ENCODE results near the gene HOXB5.
A peak's percentile ranks its signal among the peaks of the same experiment; 100 is the strongest.

Gene HOXB5

GRCh38 chr17:48605991-48606891 is 12.7 kb upstream of the HOXB5 start:
- Mint-ChIP-seq H3K36me3 (ENCODE audit: low read depth) (peaks cover 1% of the 10 kb centered on the region), H3K27ac (no peak overlapping the region), H3K4me1 (ENCODE audit: low read depth) (peaks cover 16% of the 10 kb centered on the region), H3K4me3 (no peak overlapping the region), H3K27me3 (ENCODE audit: low read depth) (peaks cover 82% of the 10 kb centered on the region), H3K9me3 (no peaks in the 10 kb centered on the region)
- DNase-seq (ENCODE audit: low spot score) = no peak

- DNase-seq (ENCODE audit: low spot score) = no peak
- no peaks in the 10 kb centered on the region for H3K9me3 Mint-ChIP-seq
- no peaks in the 10 kb centered on the region for H3K36me3 Mint-ChIP-seq (ENCODE audit: low read depth)
- H3K4me1 Mint-ChIP-seq (ENCODE audit: low read depth) = peaks cover 10% of the 10 kb centered on the region
- H3K27ac Mint-ChIP-seq = no peak overlapping the region
- peaks cover 83% of the 10 kb centered on the region for H3K27me3 Mint-ChIP-seq (ENCODE audit: low read depth)
- no peak overlapping the region for H3K4me3 Mint-ChIP-seq
Measured at GRCh38 chr17:48605409-48605919, 11.9 kb upstream of the HOXB5 start.

DNA sequence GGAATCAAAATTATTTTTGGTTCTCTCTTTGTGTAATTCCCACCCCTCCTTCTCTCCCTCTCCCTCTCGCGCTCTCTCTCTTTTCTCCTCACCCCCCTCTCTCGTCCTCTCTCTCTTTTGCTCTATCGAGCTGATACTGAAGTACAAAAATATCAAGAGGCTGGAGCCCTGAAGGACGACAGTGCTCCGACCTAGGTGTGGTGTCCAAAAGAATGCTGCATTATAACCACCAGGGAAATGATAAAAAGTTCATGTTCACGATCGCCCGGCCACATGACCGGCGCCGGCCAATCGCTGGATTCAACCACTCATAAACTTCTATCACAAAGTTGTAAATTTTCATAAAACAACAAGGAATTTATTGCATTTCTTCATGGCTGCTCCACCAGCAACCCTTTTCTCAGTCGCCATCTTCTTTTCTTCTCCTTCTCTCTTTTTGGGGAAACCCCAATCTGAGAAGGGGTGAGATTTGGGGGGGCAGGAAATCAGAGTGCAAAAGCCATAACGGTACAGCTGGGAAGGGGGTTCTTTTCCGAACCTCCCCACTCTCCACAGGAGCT is 11.3 kb upstream of the HOXB5 start, which contains the start of gene HOXB6:
HOXB6 (minus strand) TSS at position 217 of the 560 bp plus-strand sequence. CDS start 6,836 bp downstream, outside the sequence.
- Mint-ChIP-seq H3K27me3 (ENCODE audit: low read depth) (peaks cover 88% of the 10 kb centered on the region), H3K9me3 (no peaks in the 10 kb centered on the region), H3K36me3 (ENCODE audit: low read depth) (no peaks in the 10 kb centered on the region), H3K4me3 (no peak within 1 kb of the TSS), H3K4me1 (ENCODE audit: low read depth) (peaks cover 10% of the 10 kb centered on the region), H3K27ac (no peak within 1 kb of the TSS)
- no peak for DNase-seq (ENCODE audit: low spot score)

- Mint-ChIP-seq H3K36me3 (ENCODE audit: low read depth) (no peaks in the 10 kb centered on the region), H3K27me3 (ENCODE audit: low read depth) (peaks cover 88% of the 10 kb centered on the region), H3K4me1 (ENCODE audit: low read depth) (peaks cover 10% of the 10 kb centered on the region), H3K9me3 (no peaks in the 10 kb centered on the region), H3K27ac (no peak overlapping the region), H3K4me3 (no peak overlapping the region)
- DNase-seq (ENCODE audit: low spot score) = no peak
Measured at GRCh38 chr17:48603959-48604769, 10.6 kb upstream of the HOXB5 start.

GRCh38 chr17:48601539-48602425 is 8.2 kb upstream of the HOXB5 start:
- H3K27me3 Mint-ChIP-seq (ENCODE audit: low read depth) = peaks cover 91% of the 10 kb centered on the region
- no peak for DNase-seq (ENCODE audit: low spot score)
- peaks cover 28% of the 10 kb centered on the region for H3K4me1 Mint-ChIP-seq (ENCODE audit: low read depth)
- H3K4me3 Mint-ChIP-seq = no peak overlapping the region
- H3K36me3 Mint-ChIP-seq (ENCODE audit: low read depth) = no peaks in the 10 kb centered on the region
- no peak overlapping the region for H3K27ac Mint-ChIP-seq
- H3K9me3 Mint-ChIP-seq = no peaks in the 10 kb centered on the region

DNA sequence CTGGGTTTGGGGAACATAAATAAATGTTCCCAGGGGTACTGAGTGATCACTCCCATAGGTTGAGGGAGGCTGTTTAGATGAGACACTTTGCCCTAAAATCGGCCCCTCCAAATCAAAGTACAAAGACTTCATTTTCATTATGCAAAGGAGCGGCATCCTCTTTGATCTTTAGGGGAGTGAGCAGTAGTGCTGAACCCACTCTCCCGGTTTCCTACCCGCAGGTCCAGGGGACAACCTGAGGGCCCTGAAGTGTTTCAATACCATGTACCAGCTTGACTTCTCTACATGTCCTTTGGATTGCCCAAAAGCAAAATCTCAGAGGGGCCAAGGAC is 7.6 kb upstream of the HOXB5 start:
- Mint-ChIP-seq H3K27ac (no peak overlapping the region), H3K4me3 (no peak overlapping the region), H3K27me3 (ENCODE audit: low read depth) (peaks cover 92% of the 10 kb centered on the region), H3K36me3 (ENCODE audit: low read depth) (peaks cover 2% of the 10 kb centered on the region), H3K4me1 (ENCODE audit: low read depth) (peaks cover 34% of the 10 kb centered on the region), H3K9me3 (no peaks in the 10 kb centered on the region)
- no peak for DNase-seq (ENCODE audit: low spot score)

GRCh38 chr17:48600244-48601098 is 6.9 kb upstream of the HOXB5 start:
- DNase-seq (ENCODE audit: low spot score) = no peak
- Mint-ChIP-seq H3K9me3 (no peaks in the 10 kb centered on the region), H3K27me3 (ENCODE audit: low read depth) (peaks cover 94% of the 10 kb centered on the region), H3K4me3 (no peak overlapping the region), H3K27ac (no peak overlapping the region), H3K4me1 (ENCODE audit: low read depth) (peaks cover 37% of the 10 kb centered on the region), H3K36me3 (ENCODE audit: low read depth) (peaks cover 2% of the 10 kb centered on the region)

GRCh38 chr17:48599354-48599753 is 5.8 kb upstream of the HOXB5 start:
- Mint-ChIP-seq H3K36me3 (ENCODE audit: low read depth) (peaks cover 2% of the 10 kb centered on the region), H3K27ac (no peak overlapping the region), H3K4me3 (no peak overlapping the region), H3K9me3 (no peaks in the 10 kb centered on the region), H3K27me3 (ENCODE audit: low read depth) (peaks cover 93% of the 10 kb centered on the region), H3K4me1 (ENCODE audit: low read depth) (peaks cover 37% of the 10 kb centered on the region)
- no peak for DNase-seq (ENCODE audit: low spot score)

GRCh38 chr17:48598736-48599135 is 5.2 kb upstream of the HOXB5 start:
- Mint-ChIP-seq H3K27me3 (ENCODE audit: low read depth) (peaks cover 93% of the 10 kb centered on the region), H3K36me3 (ENCODE audit: low read depth) (peaks cover 2% of the 10 kb centered on the region), H3K4me3 (peak overlapping the region; percentile 83), H3K27ac (no peak overlapping the region), H3K9me3 (no peaks in the 10 kb centered on the region), H3K4me1 (ENCODE audit: low read depth) (peaks cover 40% of the 10 kb centered on the region)
- DNase-seq (ENCODE audit: low spot score) = no peak

DNA sequence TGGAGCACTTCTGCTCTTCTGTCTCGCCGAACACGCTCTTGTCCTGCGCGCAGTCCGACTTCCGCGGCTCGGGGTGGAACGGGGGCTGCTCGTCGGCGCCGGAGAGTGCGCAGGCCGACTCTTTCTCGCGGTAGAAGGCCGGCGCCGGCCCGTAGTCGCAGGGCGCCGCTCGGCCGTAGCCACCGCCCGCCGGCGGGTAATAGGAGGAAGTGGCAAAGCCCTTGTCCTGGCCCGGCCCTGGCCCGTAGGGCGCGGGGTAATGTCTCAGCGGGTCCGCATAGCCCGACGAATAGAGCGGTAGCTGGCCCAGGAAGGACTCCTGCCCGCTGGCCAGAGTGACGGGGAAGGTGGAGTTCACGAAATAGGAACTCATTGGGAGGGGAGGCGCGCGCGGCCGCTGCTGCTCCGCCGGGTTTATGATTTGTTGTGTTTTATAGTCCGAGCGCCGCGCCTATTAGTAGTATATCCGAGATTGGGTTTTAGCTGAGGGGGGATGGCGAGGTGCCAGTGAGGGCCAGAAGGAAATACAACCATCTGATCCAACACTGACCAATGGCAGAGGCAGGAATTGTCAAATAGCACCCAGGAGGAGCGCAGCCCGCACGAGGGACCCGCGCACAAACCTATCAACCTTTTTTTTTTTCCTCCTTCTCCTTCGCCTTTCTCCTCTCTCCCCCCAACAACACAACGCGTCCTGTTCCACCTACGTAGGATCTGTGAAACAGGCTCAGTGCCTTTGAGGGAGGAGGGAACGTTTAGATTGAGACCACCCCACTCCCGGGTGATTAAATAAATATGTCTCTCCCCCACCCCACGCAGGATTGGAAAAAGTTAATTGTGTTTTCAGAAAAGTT is 4.4 kb upstream of the HOXB5 start:
- Mint-ChIP-seq H3K27ac (peak overlapping the region; percentile 47), H3K4me3 (peak overlapping the region; percentile 83)

GRCh38 chr17:48597528-48597777 is 3.9 kb upstream of the HOXB5 start:
- Mint-ChIP-seq H3K4me3 (peak overlapping the region; percentile 83), H3K9me3 (no peaks in the 10 kb centered on the region), H3K27me3 (ENCODE audit: low read depth) (peaks cover 91% of the 10 kb centered on the region), H3K4me1 (ENCODE audit: low read depth) (peaks cover 46% of the 10 kb centered on the region), H3K36me3 (ENCODE audit: low read depth) (peaks cover 2% of the 10 kb centered on the region), H3K27ac (peak overlapping the region; percentile 47)
- DNase-seq (ENCODE audit: low spot score) = no peak

More for the DNA sequence above, 4.4 kb upstream of the HOXB5 start:
- peaks cover 41% of the 10 kb centered on the region for H3K4me1 Mint-ChIP-seq (ENCODE audit: low read depth)
- H3K27me3 Mint-ChIP-seq (ENCODE audit: low read depth) = peaks cover 91% of the 10 kb centered on the region
- peaks cover 2% of the 10 kb centered on the region for H3K36me3 Mint-ChIP-seq (ENCODE audit: low read depth)
- peak; percentile 43 for DNase-seq (ENCODE audit: low spot score)
- H3K9me3 Mint-ChIP-seq = no peaks in the 10 kb centered on the region

Measured in T-helper 2 cell treated with Interferon-gamma antibody and Interleukin-4, amounts not matched to agents 5 μg/mL and 100 μg/mL, for 36 hours (primary cell).